ENCODE results near the gene KAT2B. TPM values are rescaled to one million over a fixed set of nuclear protein-coding genes. Genes with fewer than 3 reads are reported as not detected.

The KAT2B gene
- total and polyA plus RNA-seq, 4 donors, result 7.5 to 58.5 (median 16.3) TPM

- Histone ChIP-seq H3K36me3 (ENCODE audit: control insufficient read depth in 4 of 4, insufficient read depth in 3 of 4, low read depth in 1 of 4, low read length in 3 of 4) (peaks cover 0 to 20% (median 6%) of the 10 kb centered on the region in 4 donors), H3K4me3 (ENCODE audit: low read depth in 1 of 3, low read length in 3 of 3) (no peak overlapping the region), H3K9ac (ENCODE audit: low read depth in 1 of 2, low read length in 2 of 2) (no peak overlapping the region), H3K27ac (ENCODE audit: low read depth in 1 of 2, low read length in 2 of 2) (no peak overlapping the region), H3K27me3 (ENCODE audit: control insufficient read depth in 4 of 4, insufficient read depth in 4 of 4, low read length in 3 of 4) (no peaks in the 10 kb centered on the region), H3K4me1 (ENCODE audit: control insufficient read depth in 4 of 4, insufficient read depth in 4 of 4, low read length in 3 of 4) (peaks cover 0 to 3% (median 0%) of the 10 kb centered on the region in 4 donors), H3K9me3 (ENCODE audit: control insufficient read depth in 4 of 4, low read length in 3 of 4) (no peaks in the 10 kb centered on the region)
- WGBS, result 98% methylated on average over 4 of the region's 4 CpGs
- TF ChIP-seq, protein P1, sequence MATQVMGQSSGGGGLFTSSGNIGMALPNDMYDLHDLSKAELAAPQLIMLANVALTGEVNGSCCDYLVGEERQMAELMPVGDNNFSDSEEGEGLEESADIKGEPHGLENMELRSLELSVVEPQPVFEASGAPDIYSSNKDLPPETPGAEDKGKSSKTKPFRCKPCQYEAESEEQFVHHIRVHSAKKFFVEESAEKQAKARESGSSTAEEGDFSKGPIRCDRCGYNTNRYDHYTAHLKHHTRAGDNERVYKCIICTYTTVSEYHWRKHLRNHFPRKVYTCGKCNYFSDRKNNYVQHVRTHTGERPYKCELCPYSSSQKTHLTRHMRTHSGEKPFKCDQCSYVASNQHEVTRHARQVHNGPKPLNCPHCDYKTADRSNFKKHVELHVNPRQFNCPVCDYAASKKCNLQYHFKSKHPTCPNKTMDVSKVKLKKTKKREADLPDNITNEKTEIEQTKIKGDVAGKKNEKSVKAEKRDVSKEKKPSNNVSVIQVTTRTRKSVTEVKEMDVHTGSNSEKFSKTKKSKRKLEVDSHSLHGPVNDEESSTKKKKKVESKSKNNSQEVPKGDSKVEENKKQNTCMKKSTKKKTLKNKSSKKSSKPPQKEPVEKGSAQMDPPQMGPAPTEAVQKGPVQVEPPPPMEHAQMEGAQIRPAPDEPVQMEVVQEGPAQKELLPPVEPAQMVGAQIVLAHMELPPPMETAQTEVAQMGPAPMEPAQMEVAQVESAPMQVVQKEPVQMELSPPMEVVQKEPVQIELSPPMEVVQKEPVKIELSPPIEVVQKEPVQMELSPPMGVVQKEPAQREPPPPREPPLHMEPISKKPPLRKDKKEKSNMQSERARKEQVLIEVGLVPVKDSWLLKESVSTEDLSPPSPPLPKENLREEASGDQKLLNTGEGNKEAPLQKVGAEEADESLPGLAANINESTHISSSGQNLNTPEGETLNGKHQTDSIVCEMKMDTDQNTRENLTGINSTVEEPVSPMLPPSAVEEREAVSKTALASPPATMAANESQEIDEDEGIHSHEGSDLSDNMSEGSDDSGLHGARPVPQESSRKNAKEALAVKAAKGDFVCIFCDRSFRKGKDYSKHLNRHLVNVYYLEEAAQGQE (IDR thresholded peaks at IDR 0.05), result no peak
- TF ChIP-seq NR2F2 (IDR thresholded peaks at IDR 0.05) (no peak), YY1 (IDR thresholded peaks at IDR 0.05) (no peak), SP1 (IDR thresholded peaks at IDR 0.05) (no peak), RXRA (IDR thresholded peaks at IDR 0.05) (no peak), FOXA1 (IDR thresholded peaks at IDR 0.05) (no peak), HNF4G (IDR thresholded peaks at IDR 0.05) (no peak), RAD21 (IDR thresholded peaks at IDR 0.05) (no peak), FOXA2 (IDR thresholded peaks at IDR 0.05) (no peak), HNF4A (conservative IDR thresholded peaks at IDR 0.05) (no peak), TAF1 (conservative IDR thresholded peaks at IDR 0.05) (no peak)
- TF ChIP-seq, protein P2, sequence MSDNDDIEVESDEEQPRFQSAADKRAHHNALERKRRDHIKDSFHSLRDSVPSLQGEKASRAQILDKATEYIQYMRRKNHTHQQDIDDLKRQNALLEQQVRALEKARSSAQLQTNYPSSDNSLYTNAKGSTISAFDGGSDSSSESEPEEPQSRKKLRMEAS (IDR thresholded peaks at IDR 0.05), result no peak
- DNase-seq (ENCODE audit: low spot score), result no peak
Measured at GRCh38 chr3:20142517-20142916, 102.3 kb downstream of the KAT2B start.

GRCh38 chr3:20143519-20143918 lies 103.3 kb downstream of the KAT2B start:
- H3K36me3 ChIP-seq (ENCODE audit: control insufficient read depth in 4 of 4, insufficient read depth in 3 of 4, low read depth in 1 of 4, low read length in 3 of 4), result peaks cover 0 to 19% (median 12%) of the 10 kb centered on the region in 4 donors
- no peak for TF ChIP-seq GABPA (IDR thresholded peaks at IDR 0.05 in 1 of 2, conservative IDR thresholded peaks at IDR 0.05 in 1 of 2)
- TF ChIP-seq, protein P2 (IDR thresholded peaks at IDR 0.05), result no peak
- no peak for TF ChIP-seq RAD21 (IDR thresholded peaks at IDR 0.05)
- no peak for TF ChIP-seq HNF4G (IDR thresholded peaks at IDR 0.05)
- TF ChIP-seq TAF1 (conservative IDR thresholded peaks at IDR 0.05), result no peak
- TF ChIP-seq, protein P3, sequence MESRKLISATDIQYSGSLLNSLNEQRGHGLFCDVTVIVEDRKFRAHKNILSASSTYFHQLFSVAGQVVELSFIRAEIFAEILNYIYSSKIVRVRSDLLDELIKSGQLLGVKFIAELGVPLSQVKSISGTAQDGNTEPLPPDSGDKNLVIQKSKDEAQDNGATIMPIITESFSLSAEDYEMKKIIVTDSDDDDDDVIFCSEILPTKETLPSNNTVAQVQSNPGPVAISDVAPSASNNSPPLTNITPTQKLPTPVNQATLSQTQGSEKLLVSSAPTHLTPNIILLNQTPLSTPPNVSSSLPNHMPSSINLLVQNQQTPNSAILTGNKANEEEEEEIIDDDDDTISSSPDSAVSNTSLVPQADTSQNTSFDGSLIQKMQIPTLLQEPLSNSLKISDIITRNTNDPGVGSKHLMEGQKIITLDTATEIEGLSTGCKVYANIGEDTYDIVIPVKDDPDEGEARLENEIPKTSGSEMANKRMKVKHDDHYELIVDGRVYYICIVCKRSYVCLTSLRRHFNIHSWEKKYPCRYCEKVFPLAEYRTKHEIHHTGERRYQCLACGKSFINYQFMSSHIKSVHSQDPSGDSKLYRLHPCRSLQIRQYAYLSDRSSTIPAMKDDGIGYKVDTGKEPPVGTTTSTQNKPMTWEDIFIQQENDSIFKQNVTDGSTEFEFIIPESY (IDR thresholded peaks at IDR 0.05), result no peak
- TF ChIP-seq EGR1 (IDR thresholded peaks at IDR 0.05; ENCODE audit: low read depth in 2 of 2), result no peak
- TF ChIP-seq FOXA1 (IDR thresholded peaks at IDR 0.05), result no peak
- no peak for TF ChIP-seq FOXA2 (IDR thresholded peaks at IDR 0.05)
- no peak for DNase-seq (ENCODE audit: low spot score)
- no peaks in the 10 kb centered on the region for H3K9me3 ChIP-seq (ENCODE audit: control insufficient read depth in 4 of 4, low read length in 3 of 4)
- peaks cover 0 to 3% (median 0%) of the 10 kb centered on the region in 4 donors for H3K4me1 ChIP-seq (ENCODE audit: control insufficient read depth in 4 of 4, insufficient read depth in 4 of 4, low read length in 3 of 4)
- H3K9ac ChIP-seq (ENCODE audit: low read depth in 1 of 2, low read length in 2 of 2), result no peak overlapping the region
- no peak overlapping the region for H3K4me3 ChIP-seq (ENCODE audit: low read depth in 1 of 3, low read length in 3 of 3)
- no peaks in the 10 kb centered on the region for H3K27me3 ChIP-seq (ENCODE audit: control insufficient read depth in 4 of 4, insufficient read depth in 4 of 4, low read length in 3 of 4)
- no peak overlapping the region for H3K27ac ChIP-seq (ENCODE audit: low read depth in 1 of 2, low read length in 2 of 2)
- WGBS, result over 99% methylated on average over 2 of the region's 2 CpGs
